H1 (cell line): ENCODE data around the gene LIN37. TPM values are rescaled to one million over a fixed set of nuclear protein-coding genes. Genes with fewer than 3 reads are reported as not detected.

Experiments used
- CTCF ChIA-PET: fragments of 300-600 bp; sonication (Branson Sonifier 250); formaldehyde crosslinking; loops from one replicate; lab custom pipeline; 2021; ENCODE audit not compliant: partially characterized antibody; lab: Charles Lee
- POLR2A ChIA-PET: fragments of 300-600 bp; sonication (Branson Sonifier 250); formaldehyde crosslinking; loops from one replicate; lab custom pipeline; 2021; ENCODE audit warnings: inconsistent platforms; ENCODE audit not compliant: partially characterized antibody; lab: Charles Lee
- DNase-seq, 2 experiments: peaks; one replicate each; pipeline versions ENCODE4 v3.0.0 to v3.0.0-alpha.2; 2010 to 2022; ENCODE audit warnings: low spot score in 2 of 2, low read depth in 1 of 2, mixed read lengths in 1 of 2
- FAIRE-seq: peaks from 2 replicates; lab custom pipeline; 2011; peaks lifted over from hg19 to GRCh38; lab: Jason Lieb, UNC
- H2AFZ ChIP-seq: 2 replicates; pipeline ENCODE4 v1.8.1; 2012; ENCODE audit warnings: low read length, inconsistent platforms
- H2AK5ac ChIP-seq: 2 replicates; pipeline ENCODE4 v1.6.1; 2013; ENCODE audit warnings: low read depth, low read length
- H2BK120ac ChIP-seq: replicated peaks from 2 replicates; pipeline ENCODE3; 2013; ENCODE audit warnings: low read depth, low read length, inconsistent platforms
- H2BK12ac ChIP-seq: 2 replicates; pipeline ENCODE4 v1.6.1; 2013; ENCODE audit warnings: low read depth, low read length
- H2BK15ac ChIP-seq: 2 replicates; pipeline ENCODE4 v1.6.1; 2013; ENCODE audit warnings: low read length
- H2BK20ac ChIP-seq: 2 replicates; pipeline ENCODE4 v1.6.1; 2013; ENCODE audit warnings: low read length
- H2BK5ac ChIP-seq: 2 replicates; pipeline ENCODE4 v1.6.1; 2013; ENCODE audit warnings: low read depth, low read length
- H3K14ac ChIP-seq: 2 replicates; pipeline ENCODE4 v1.6.1; 2013; ENCODE audit warnings: inconsistent platforms; ENCODE audit not compliant: insufficient read length
- H3K18ac ChIP-seq: 2 replicates; pipeline ENCODE4 v1.6.1; 2013; ENCODE audit warnings: low read length; ENCODE audit errors: extremely low read depth
- H3K23ac ChIP-seq: 2 replicates; pipeline ENCODE4 v1.6.1; 2013; ENCODE audit warnings: inconsistent platforms; ENCODE audit not compliant: insufficient read length
- H3K23me2 ChIP-seq: 2 replicates; pipeline ENCODE4 v1.6.1; 2013; ENCODE audit warnings: low read depth, low read length
- H3K27ac ChIP-seq: 2 replicates; pipeline ENCODE4 v1.6.1; 2011; ENCODE audit warnings: low read depth, low read length, inconsistent platforms
- H3K27me3 ChIP-seq, 4 experiments: replicated peaks in 1 of 4; 1 replicate in 1 of 4; 2 replicates in 3 of 4; pipeline versions ENCODE4 v1.6.1 to v1.8.1; 2011 to 2013; ENCODE audit warnings: low read length in 3 of 4, mild to moderate bottlenecking in 3 of 4, inconsistent platforms in 2 of 4, mixed read lengths in 2 of 4, moderate library complexity in 1 of 4; ENCODE audit not compliant: control insufficient read depth in 3 of 4, insufficient read depth in 3 of 4; ENCODE audit errors: extremely low read depth in 1 of 4
- H3K36me3 ChIP-seq, 4 experiments: 2 replicates each; pipeline versions ENCODE4 v1.6.1 to v1.8.1; 2011 to 2013; ENCODE audit warnings: mild to moderate bottlenecking in 4 of 4, low read length in 3 of 4, moderate library complexity in 2 of 4, control low read depth in 1 of 4, inconsistent platforms in 1 of 4; ENCODE audit not compliant: insufficient read depth in 4 of 4, control insufficient read depth in 2 of 4
- H3K4ac ChIP-seq: replicated peaks from 2 replicates; pipeline ENCODE3; 2013; ENCODE audit warnings: low read length, low read depth, mixed read lengths, inconsistent platforms; ENCODE audit not compliant: insufficient read length
- H3K4me1 ChIP-seq, 4 experiments: replicated peaks in 1 of 4; 1 replicate in 1 of 4; 2 replicates in 3 of 4; pipeline versions ENCODE4 v1.6.1 to v1.8.1; 2011 to 2013; ENCODE audit warnings: low read length in 3 of 4, inconsistent platforms in 2 of 4, mixed read lengths in 1 of 4; ENCODE audit not compliant: insufficient read depth in 4 of 4, control insufficient read depth in 3 of 4
- H3K4me2 ChIP-seq, 2 experiments: 2 replicates each; pipeline versions ENCODE4 v1.6.1 to v1.8.1; 2011 to 2013; ENCODE audit warnings: low read depth in 2 of 2, low read length in 2 of 2, control low read depth in 1 of 2, inconsistent platforms in 1 of 2, mild to moderate bottlenecking in 1 of 2; ENCODE audit not compliant: insufficient read depth in 1 of 2
- H3K4me3 ChIP-seq, 4 experiments: fragments of 200-600, 300-600 bp in 1 of 4; sonication (generic), shearing (Covaris generic), sonication (Bioruptor Twin) in 1 of 4; 2 replicates each; pipeline versions ENCODE4 v1.5.1 to v1.8.1; 2011 to 2016; ENCODE audit warnings: low read length in 4 of 4, low read depth in 3 of 4, control low read depth in 2 of 4, inconsistent platforms in 2 of 4, mild to moderate bottlenecking in 2 of 4, mixed read lengths in 1 of 4, moderate library complexity in 1 of 4; ENCODE audit not compliant: insufficient read depth in 2 of 4; ENCODE audit errors: extremely low read depth in 1 of 4
- H3K56ac ChIP-seq: replicated peaks from 2 replicates; pipeline ENCODE3; 2013; ENCODE audit warnings: low read depth, mild to moderate bottlenecking, mixed read lengths, low read length, inconsistent platforms; ENCODE audit not compliant: insufficient read length
- H3K79me1 ChIP-seq: 2 replicates; pipeline ENCODE4 v1.6.1; 2013; ENCODE audit warnings: low read depth, low read length, control low read depth
- H3K79me2 ChIP-seq, 2 experiments: 2 replicates each; pipeline versions ENCODE4 v1.6.1 to v1.8.1; 2012 to 2013; ENCODE audit warnings: low read length in 2 of 2, mild to moderate bottlenecking in 2 of 2, inconsistent platforms in 1 of 2; ENCODE audit not compliant: insufficient read depth in 2 of 2, control insufficient read depth in 1 of 2
- H3K9ac ChIP-seq, 4 experiments: replicated peaks in 1 of 4; 1 replicate in 1 of 4; 2 replicates in 3 of 4; pipeline versions ENCODE4 v1.6.1 to v1.8.1; 2011 to 2013; ENCODE audit warnings: low read depth in 3 of 4, low read length in 3 of 4, control low read depth in 2 of 4, mild to moderate bottlenecking in 2 of 4, moderate library complexity in 2 of 4, inconsistent platforms in 1 of 4; ENCODE audit errors: extremely low read depth in 1 of 4
- H3K9me3 ChIP-seq, 2 experiments: 2 replicates each; pipeline versions ENCODE4 v1.6.1 to v1.8.1; 2012 to 2013; ENCODE audit warnings: mild to moderate bottlenecking in 2 of 2, moderate library complexity in 2 of 2, control low read depth in 1 of 2, inconsistent platforms in 1 of 2, low read depth in 1 of 2, low read length in 1 of 2, mixed read lengths in 1 of 2; ENCODE audit not compliant: insufficient read depth in 2 of 2
- H4K20me1 ChIP-seq, 2 experiments: replicated peaks in 1 of 2; 2 replicates each; pipeline versions ENCODE3 to v1.8.1; 2011 to 2013; ENCODE audit warnings: inconsistent platforms in 2 of 2, low read length in 2 of 2, mild to moderate bottlenecking in 1 of 2; ENCODE audit not compliant: insufficient read depth in 2 of 2, control insufficient read depth in 1 of 2
- H4K5ac ChIP-seq: 2 replicates; pipeline ENCODE4 v1.6.1; 2013; ENCODE audit warnings: low read length, low read depth, mixed read lengths, inconsistent platforms; ENCODE audit not compliant: insufficient read length
- H4K8ac ChIP-seq: 2 replicates; pipeline ENCODE4 v1.8.0; 2013; ENCODE audit warnings: mild to moderate bottlenecking, moderate library complexity, low read length, inconsistent platforms; ENCODE audit not compliant: insufficient read depth; ENCODE audit errors: extremely low read depth
- H4K91ac ChIP-seq: replicated peaks from 2 replicates; pipeline ENCODE3; 2013; ENCODE audit warnings: low read length, mixed read lengths, inconsistent platforms; ENCODE audit not compliant: insufficient read length
- JUND ChIP-seq: IDR thresholded peaks from 2 replicates; pipeline ENCODE4 v1.6.1; 2011; ENCODE audit warnings: mild to moderate bottlenecking, improper control_type of control experiment, low read length
- KDM4A ChIP-seq: IDR thresholded peaks from one replicate; pipeline ENCODE4 v1.7.1; 2012; ENCODE audit warnings: low read depth, mild to moderate bottlenecking, moderate library complexity, low read length, inconsistent platforms; ENCODE audit not compliant: severe bottlenecking
- POU5F1 ChIP-seq: IDR thresholded peaks from 2 replicates; pipeline ENCODE4 v1.6.1; 2011; ENCODE audit warnings: low read depth, mild to moderate bottlenecking, low read length, moderate library complexity
- SIN3A ChIP-seq, 2 experiments: IDR thresholded peaks in 1 of 2; conservative IDR thresholded peaks in 1 of 2; 2 replicates each; pipeline ENCODE4 v1.6.1; 2011 to 2012; ENCODE audit warnings: low read length in 2 of 2, improper control_type of control experiment in 1 of 2, low read depth in 1 of 2, mild to moderate bottlenecking in 1 of 2
- SIX5 ChIP-seq: IDR thresholded peaks from 2 replicates; pipeline ENCODE4 v1.6.1; 2011; ENCODE audit warnings: mild to moderate bottlenecking, low read depth, low read length
- YY1 ChIP-seq: IDR thresholded peaks from 2 replicates; pipeline ENCODE4 v1.6.1; 2011; ENCODE audit warnings: low read depth, mild to moderate bottlenecking, low read length
- WGBS, 2 experiments: shearing (Covaris generic) in 1 of 2; methylation state at CpG; one replicate each; pipeline versions ENCODE4 v1.1.6 to v1.1.7; 2013 to 2015; ENCODE audit warnings: low lambda C conversion rate in 2 of 2, mixed read lengths in 2 of 2, inconsistent platforms in 1 of 2, low coverage in 1 of 2, missing lambda C conversion rate in 1 of 2; ENCODE audit not compliant: insufficient replicate concordance in 2 of 2, insufficient coverage in 1 of 2, insufficient read length in 1 of 2; ENCODE audit errors: extremely low coverage in 1 of 2, missing lambda C conversion rate in 1 of 2; 5-methylcytosine and 5-hydroxymethylcytosine counted together
- polyA plus RNA-seq, 7 experiments: library from polyadenylated mRNA; depleted of rRNA in 3 of 7; stranded (reverse) in 5 of 7; unstranded in 2 of 7; fragments of >200 nt in 5 of 7; fragments of 200-250 nt in 2 of 7; gene quantifications; 1 replicate in 5 of 7; 2 replicates in 1 of 7; 4 replicates in 1 of 7; pipeline versions ENCODE4 v1.2.1 to v1.2.3, GENCODE V29; 2011 to 2013; ENCODE audit warnings: missing spikeins in 2 of 7, mixed read lengths in 2 of 7
- total RNA-seq: library from RNA; stranded (reverse); fragmentation: NEBNext Ultra II Directional; extraction: Animal tissue kit (Norgen Biotek cat#: 25700); gene quantifications from 2 replicates; pipeline ENCODE4 v1.2.1, GENCODE V29; 2021
- TF ChIP-seq, protein P1 (sequence below): IDR thresholded peaks from 2 replicates; pipeline ENCODE4 v1.6.1; 2012; ENCODE audit warnings: inconsistent platforms
- TF ChIP-seq, protein P2 (sequence below), 3 experiments: IDR thresholded peaks; 1 replicate in 2 of 3; 2 replicates in 1 of 3; pipeline versions ENCODE4 v1.5.1 to v1.6.1; 2011; ENCODE audit warnings: low read length in 3 of 3, mild to moderate bottlenecking in 3 of 3, inconsistent platforms in 2 of 3, low read depth in 1 of 3, moderate library complexity in 1 of 3; ENCODE audit not compliant: insufficient read depth in 1 of 3; ENCODE audit errors: control extremely low read depth in 1 of 3

The LIN37 gene
- total and polyA plus RNA-seq, 2 of the 8 experiments (the other 6 are each of a cell fraction or from before 2014, with no cell fraction given) = 3.8 to 9.8 TPM

DNA sequence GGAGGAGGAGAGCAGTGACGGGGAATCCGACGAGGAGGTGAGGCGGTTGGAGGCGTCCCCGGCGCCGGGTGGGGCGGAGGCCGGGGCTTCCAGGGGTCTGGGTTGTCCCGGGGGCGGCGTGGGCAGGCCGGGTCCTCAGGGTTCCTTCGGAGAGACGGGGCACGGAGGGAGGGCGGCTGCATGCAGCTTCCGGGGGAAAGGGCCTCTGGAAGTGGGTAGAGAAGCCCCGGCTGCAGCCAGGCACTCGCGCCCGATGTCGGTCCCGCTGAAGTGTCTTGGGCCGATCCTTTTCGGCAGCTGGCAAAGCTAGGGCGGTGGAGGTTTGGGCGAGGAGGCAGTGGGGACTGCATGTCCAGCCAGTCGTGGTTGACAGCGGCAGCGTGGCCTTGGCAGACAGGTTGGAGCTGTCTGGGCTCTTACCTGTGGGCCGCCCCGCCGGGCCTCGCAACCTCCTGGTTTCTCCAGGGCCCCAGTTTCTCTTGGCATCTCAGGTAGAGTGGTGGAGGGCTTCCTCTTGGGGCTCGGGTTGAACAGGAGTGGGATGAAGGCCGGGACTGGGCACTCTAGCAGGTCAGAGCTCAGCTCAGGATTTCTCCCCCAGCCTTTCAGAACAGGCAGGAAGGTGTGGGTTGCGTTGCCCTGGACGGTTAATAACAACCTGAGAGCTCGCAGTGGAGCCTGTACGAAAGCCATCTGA lies 29.9 kb upstream of the LIN37 start:
- Histone ChIP-seq H2BK12ac (no peak overlapping the region), H3K27me3 (no peaks in the 10 kb centered on the region), H3K36me3 (peaks cover 10 to 28% (median 15%) of the 10 kb centered on the region in 4 experiments; a peak in 7 of 8 replicates), H3K23ac (no peak overlapping the region), H3K27ac (no peak overlapping the region; the same call in 1 of the 2 replicates), H2BK5ac (no peak overlapping the region), H2BK20ac (no peak overlapping the region), H4K8ac (peak overlapping the region; percentile 69), H2BK120ac (no peak overlapping the region), H2AFZ (no peak overlapping the region), H2AK5ac (no peak overlapping the region), H4K5ac (no peak overlapping the region), H3K4me2 (peak overlapping the region; percentile 80 to 97), H3K56ac (peak overlapping the region; percentile 37), H4K20me1 (peaks cover 11% of the 10 kb centered on the region in 2 experiments), H3K18ac (no peak overlapping the region; the same call in 1 of the 2 replicates), H3K79me2 (peaks cover 0 to 20% of the 10 kb centered on the region in 2 experiments; a peak in 3 of 4 replicates), H3K9me3 (no peaks in the 10 kb centered on the region), H3K4me3 (peak overlapping the region; percentile 70 to 89 (median 85)), H4K91ac (no peak overlapping the region), H3K4ac (no peak overlapping the region), H3K9ac (peak overlapping the region; percentile 51 to 86 (median 64); a peak in 6 of 7 replicates), H3K23me2 (peaks cover 13% of the 10 kb centered on the region), H3K79me1 (peaks cover 8% of the 10 kb centered on the region), H3K14ac (no peak overlapping the region), H3K4me1 (peaks cover 0 to 25% (median 17%) of the 10 kb centered on the region in 4 experiments; a peak in 6 of 7 replicates), H2BK15ac (no peak overlapping the region)
- ChIA-PET POLR2A (interaction anchor here (0.6 to 5.0 kb wide), 12 partner anchors 9 to 212 kb away, joined by 3 to 54 read pairs (median 4); partner anchors contain the start of genes PSENEN and U2AF1L4), CTCF (interaction anchor here (1.0 to 11.8 kb wide), 3 partner anchors 20 to 101 kb away, joined by 3 to 80 read pairs (median 6); partner anchors contain the start of gene IGFLR1)
- DNase-seq (peak in 1 of 2 experiments; percentile 62), FAIRE-seq (no peak)
- 8% methylated on average over 23 of the region's 42 CpGs; no CpG with 5 or more reads in 1 of the 2 experiments for WGBS, 2 experiments
- TF ChIP-seq, protein P1, sequence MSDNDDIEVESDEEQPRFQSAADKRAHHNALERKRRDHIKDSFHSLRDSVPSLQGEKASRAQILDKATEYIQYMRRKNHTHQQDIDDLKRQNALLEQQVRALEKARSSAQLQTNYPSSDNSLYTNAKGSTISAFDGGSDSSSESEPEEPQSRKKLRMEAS = peak; percentile 27; the same call in 1 of the 2 replicates
- TF ChIP-seq SIX5 (no peak), JUND (no peak), KDM4A (peak; percentile 25), YY1 (no peak), POU5F1 (no peak), SIN3A (conservative IDR thresholded peaks at IDR 0.05 in 1 of 2, IDR thresholded peaks at IDR 0.05 in 1 of 2; ENCODE audit: low read depth in 1 of 2, low read length in 2 of 2) (peak; percentile 75 to 82; a peak in 3 of 4 replicates)
- TF ChIP-seq, protein P2, sequence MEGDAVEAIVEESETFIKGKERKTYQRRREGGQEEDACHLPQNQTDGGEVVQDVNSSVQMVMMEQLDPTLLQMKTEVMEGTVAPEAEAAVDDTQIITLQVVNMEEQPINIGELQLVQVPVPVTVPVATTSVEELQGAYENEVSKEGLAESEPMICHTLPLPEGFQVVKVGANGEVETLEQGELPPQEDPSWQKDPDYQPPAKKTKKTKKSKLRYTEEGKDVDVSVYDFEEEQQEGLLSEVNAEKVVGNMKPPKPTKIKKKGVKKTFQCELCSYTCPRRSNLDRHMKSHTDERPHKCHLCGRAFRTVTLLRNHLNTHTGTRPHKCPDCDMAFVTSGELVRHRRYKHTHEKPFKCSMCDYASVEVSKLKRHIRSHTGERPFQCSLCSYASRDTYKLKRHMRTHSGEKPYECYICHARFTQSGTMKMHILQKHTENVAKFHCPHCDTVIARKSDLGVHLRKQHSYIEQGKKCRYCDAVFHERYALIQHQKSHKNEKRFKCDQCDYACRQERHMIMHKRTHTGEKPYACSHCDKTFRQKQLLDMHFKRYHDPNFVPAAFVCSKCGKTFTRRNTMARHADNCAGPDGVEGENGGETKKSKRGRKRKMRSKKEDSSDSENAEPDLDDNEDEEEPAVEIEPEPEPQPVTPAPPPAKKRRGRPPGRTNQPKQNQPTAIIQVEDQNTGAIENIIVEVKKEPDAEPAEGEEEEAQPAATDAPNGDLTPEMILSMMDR (IDR thresholded peaks at IDR 0.05; ENCODE audit: control extremely low read depth in 1 of 3, insufficient read depth in 1 of 3, low read depth in 1 of 3, low read length in 3 of 3) = no peak
